Left forelimb (tissue), 1 donor: ENCODE results near the gene SLC9A3.
"Not testable (repeated sequence)": the region's sequence is repeated elsewhere in the genome, so short reads cannot be mapped to it uniquely, and the experiment has no call there.

Experiments used
- DNase-seq: peaks from one replicate; pipeline ENCODE4 v3.0.0-alpha.2; 2018; ENCODE audit warnings: low spot score

SLC9A3 gene

GRCh38 chr5:525916-526315 is 1.7 kb upstream of the SLC9A3 start:
- DNase-seq: no peak

GRCh38 chr5:524973-525761 is 918 bp upstream of the SLC9A3 start:
- no peak for DNase-seq

GRCh38 chr5:523441-524222 is 617 bp downstream of the SLC9A3 start:
- DNase-seq: no peak

DNA sequence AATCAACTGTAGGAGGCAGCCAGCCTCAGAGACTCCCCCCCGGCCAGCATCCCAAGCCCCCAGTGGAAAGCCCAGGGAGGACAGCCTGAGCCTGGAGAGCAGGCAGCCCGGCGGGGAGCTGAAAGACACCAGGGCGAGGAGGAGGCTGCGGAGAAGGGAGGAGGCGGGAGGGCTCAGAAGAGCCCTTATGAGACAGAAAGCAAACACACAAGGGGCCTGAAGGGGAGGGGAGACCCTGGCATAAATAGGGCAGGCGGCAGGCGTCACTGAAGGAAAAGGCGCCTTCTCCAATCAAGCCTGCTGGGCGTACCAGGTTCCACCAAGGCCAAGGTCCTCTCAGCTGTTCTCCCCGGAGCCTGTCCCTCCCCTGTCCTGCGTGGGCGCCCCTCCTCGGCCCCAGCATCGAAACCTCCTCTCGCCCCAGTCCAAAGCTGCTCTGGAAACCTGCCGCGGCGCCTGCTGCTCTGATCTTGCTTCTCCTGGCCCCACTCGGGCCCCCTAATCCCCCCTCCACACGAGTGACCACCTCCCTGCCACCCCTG is 1.3 kb downstream of the SLC9A3 start:
- DNase-seq: no peak

- DNase-seq: no peak
These were observed 2.1 kb downstream of the SLC9A3 start for GRCh38 chr5:522116-522515.

- no peak for DNase-seq
These were observed 2.6 kb downstream of the SLC9A3 start for GRCh38 chr5:521680-522079.

GRCh38 chr5:520850-521226 is 3.4 kb downstream of the SLC9A3 start:
- DNase-seq: no peak

DNA sequence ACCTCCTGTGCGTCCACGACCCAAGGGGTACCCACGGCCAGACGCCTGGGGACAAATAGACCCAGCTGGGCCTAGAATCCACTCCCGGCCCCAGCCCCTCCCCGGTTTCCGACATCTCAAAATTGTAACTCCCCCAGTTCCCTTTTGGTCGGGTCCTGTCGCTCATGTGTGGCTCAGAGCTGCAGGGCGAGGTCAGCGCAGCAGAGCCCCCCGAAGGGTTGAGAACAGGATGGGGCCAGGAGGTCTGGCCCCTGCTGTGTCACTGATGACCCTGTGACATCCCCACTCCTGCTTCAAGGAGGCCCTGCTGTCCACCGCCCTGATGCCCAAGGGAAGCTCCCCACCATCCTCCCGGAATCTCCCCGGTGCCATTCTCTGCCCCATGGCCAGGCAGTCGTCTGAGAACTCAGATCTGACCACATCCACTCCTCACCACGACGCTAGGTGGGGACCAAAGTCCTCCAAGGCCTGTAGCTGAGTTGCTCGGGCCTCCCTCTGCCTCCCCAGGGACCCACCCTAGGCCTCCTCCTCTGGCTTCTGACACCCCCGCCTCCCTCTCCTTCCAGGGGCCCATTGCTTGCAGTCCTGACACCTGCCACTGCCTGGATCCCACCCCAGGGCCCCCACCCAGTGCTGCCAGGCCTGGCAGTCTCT is 3.9 kb downstream of the SLC9A3 start:
- no peak for DNase-seq

GRCh38 chr5:518721-519120 is 5.5 kb downstream of the SLC9A3 start:
- no peak for DNase-seq

DNA sequence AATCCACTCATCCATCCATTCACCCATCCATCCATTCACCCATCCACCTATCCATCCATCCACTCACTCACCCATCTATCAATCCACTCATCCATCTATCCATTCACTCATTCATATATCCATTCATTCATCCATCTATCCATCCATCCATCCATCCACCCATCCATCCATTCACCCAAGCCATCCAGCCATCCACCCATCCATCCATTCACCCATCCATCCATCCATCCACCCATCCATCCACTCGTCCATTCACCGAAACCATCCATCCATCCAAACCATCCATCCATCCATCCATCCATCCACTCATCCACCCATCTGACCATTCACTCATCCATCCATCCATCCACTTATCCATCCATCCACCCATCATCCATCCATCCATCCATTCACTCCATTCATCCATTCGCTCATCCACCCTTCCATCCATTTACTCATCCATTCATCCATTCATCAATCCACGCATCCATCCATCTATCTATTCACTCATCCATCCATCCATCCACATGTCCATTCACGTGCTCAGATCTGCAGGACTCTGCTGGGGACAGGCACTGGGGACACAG is 6.6 kb downstream of the SLC9A3 start:
- DNase-seq: no peak

GRCh38 chr5:516980-517379 is 7.3 kb downstream of the SLC9A3 start:
- DNase-seq: no peak

- no peak for DNase-seq
These were observed 7.8 kb downstream of the SLC9A3 start for GRCh38 chr5:516338-516925.

- DNase-seq: no peak
These were observed 8.9 kb downstream of the SLC9A3 start for GRCh38 chr5:515273-515836.

- no peak for DNase-seq
These were observed 9.6 kb downstream of the SLC9A3 start for GRCh38 chr5:514673-515072.

GRCh38 chr5:514101-514485 is 10.2 kb downstream of the SLC9A3 start:
- DNase-seq: no peak

- no peak for DNase-seq
These were observed 10.8 kb downstream of the SLC9A3 start for GRCh38 chr5:513216-514100.

- no peak for DNase-seq
These were observed 12.8 kb downstream of the SLC9A3 start for GRCh38 chr5:511476-511875.

- DNase-seq: no peak
These were observed 13.7 kb downstream of the SLC9A3 start for GRCh38 chr5:510521-510920.

DNA sequence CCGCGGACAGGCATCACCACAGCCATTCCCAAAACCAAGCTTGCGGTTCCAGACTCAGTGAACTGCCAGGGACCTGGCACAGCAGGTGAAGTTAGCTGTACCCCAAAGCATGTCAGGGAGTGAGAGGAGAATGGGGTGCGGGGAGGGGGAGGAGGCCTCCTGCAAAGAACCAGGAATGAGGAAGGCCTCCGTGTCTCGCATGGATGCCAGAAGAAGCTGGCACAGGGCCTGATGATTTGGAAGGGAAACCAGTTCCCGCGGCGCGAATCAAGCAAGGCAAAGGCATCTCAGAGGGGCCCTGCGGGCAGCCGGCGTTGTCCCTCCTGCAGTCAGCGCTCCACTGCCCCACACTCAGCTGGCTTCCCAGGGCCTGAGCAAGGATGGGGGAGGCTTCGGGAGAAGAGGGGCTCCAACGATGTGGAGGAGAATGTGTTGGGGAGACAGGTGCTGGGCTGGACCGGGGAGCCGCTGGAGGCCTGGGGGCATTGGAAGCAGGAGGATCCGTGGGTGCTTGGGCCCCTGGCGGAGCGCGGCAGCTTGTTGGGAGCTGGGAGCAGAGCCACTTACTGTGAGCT is 14.6 kb downstream of the SLC9A3 start:
- no peak for DNase-seq

- not testable (repeated sequence) for DNase-seq
These were observed 16.2 kb downstream of the SLC9A3 start for GRCh38 chr5:507986-508575.
